ENCODE results near the gene MRPS15.

Gene MRPS15

GRCh38 chr1:36463463-36463802, 751 bp downstream of the MRPS15 start:
- POLR2A ChIA-PET = no interaction called here
- DNase-seq (ENCODE audit: extremely low spot score) = no peak
- no peak for TF ChIP-seq CTCF (IDR thresholded peaks at IDR 0.05; ENCODE audit: control extremely low read depth, extremely low read depth, low read depth, missing control alignments)
- CTCF ChIA-PET = interaction anchor here (1.1 to 1.7 kb wide), 2 partner anchors 13 to 15 kb away, joined by 3 to 5 read pairs; partner anchors contain the start of gene OSCP1

- no peak for TF ChIP-seq CTCF (IDR thresholded peaks at IDR 0.05; ENCODE audit: control extremely low read depth, extremely low read depth, low read depth, missing control alignments)
- ChIA-PET CTCF (interaction anchor here (0.8 to 2.3 kb wide), 3 partner anchors 8 to 35 kb away, joined by 3 to 5 read pairs (median 3); no protein-coding TSS in a partner anchor), POLR2A (interaction anchor here (1.9 kb wide), 1 partner anchor 8 kb away, joined by 5 read pairs; the partner anchor contains the start of gene OSCP1)
- no peak for DNase-seq (ENCODE audit: extremely low spot score)
Measured at GRCh38 chr1:36458910-36459309, 5.3 kb downstream of the MRPS15 start.

DNA sequence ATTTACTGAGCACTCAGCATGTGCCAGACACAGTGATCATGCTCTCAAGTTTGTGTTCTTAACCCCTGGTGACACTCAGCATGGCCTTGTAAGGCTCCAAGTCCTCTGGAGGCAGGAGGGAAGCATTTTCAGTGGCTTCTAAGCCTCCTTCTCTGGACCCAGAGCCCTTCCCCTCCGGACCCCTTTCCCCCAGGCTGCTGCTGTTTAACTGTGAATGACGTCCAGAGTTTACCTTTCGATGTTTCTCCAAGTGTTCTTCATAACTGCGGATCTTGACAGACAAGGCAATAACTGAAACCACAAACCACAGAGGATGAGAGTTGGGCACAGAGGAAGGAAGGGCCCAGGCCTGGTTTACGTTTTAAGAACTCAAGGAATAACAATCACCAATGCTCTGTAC, 6.5 kb downstream of the MRPS15 start:
- ChIA-PET CTCF (no interaction called here), POLR2A (no interaction called here)
- no peak for DNase-seq (ENCODE audit: extremely low spot score)
- TF ChIP-seq CTCF (IDR thresholded peaks at IDR 0.05; ENCODE audit: control extremely low read depth, extremely low read depth, low read depth, missing control alignments) = no peak

GRCh38 chr1:36456391-36456928, 7.7 kb downstream of the MRPS15 start:
- DNase-seq (ENCODE audit: extremely low spot score) = no peak
- ChIA-PET CTCF (no interaction called here), POLR2A (interaction anchor here (0.5 kb wide), 1 partner anchor 735 kb away, joined by 4 read pairs; no protein-coding TSS in a partner anchor)
- no peak for TF ChIP-seq CTCF (IDR thresholded peaks at IDR 0.05; ENCODE audit: control extremely low read depth, extremely low read depth, low read depth, missing control alignments)

DNA sequence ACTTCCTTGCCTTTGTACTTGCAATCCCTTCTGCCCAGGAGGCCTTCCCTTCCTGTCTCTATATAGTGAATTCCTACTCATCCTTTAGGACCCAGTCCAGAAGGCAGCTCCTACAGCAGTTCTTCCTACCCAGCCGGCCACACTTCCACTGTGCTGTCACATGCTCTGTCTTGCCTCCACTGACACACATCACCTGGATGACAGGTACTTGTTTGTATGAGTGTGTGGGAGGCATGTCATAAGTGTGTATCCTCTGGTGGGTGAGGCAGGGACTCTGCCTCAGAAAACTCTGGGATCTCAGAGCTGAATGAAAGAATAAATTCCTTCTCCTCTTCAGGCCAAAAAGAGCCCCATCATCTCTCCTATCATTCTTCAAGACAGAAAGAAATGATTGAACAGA, 8.8 kb downstream of the MRPS15 start:
- DNase-seq (ENCODE audit: extremely low spot score) = no peak
- POLR2A ChIA-PET = no interaction called here
- CTCF ChIA-PET = interaction anchor here (1.0 to 1.2 kb wide), 2 partner anchors 10 to 62 kb away, joined by 3 read pairs; no protein-coding TSS in a partner anchor
- TF ChIP-seq CTCF (IDR thresholded peaks at IDR 0.05; ENCODE audit: control extremely low read depth, extremely low read depth, low read depth, missing control alignments) = no peak

DNA sequence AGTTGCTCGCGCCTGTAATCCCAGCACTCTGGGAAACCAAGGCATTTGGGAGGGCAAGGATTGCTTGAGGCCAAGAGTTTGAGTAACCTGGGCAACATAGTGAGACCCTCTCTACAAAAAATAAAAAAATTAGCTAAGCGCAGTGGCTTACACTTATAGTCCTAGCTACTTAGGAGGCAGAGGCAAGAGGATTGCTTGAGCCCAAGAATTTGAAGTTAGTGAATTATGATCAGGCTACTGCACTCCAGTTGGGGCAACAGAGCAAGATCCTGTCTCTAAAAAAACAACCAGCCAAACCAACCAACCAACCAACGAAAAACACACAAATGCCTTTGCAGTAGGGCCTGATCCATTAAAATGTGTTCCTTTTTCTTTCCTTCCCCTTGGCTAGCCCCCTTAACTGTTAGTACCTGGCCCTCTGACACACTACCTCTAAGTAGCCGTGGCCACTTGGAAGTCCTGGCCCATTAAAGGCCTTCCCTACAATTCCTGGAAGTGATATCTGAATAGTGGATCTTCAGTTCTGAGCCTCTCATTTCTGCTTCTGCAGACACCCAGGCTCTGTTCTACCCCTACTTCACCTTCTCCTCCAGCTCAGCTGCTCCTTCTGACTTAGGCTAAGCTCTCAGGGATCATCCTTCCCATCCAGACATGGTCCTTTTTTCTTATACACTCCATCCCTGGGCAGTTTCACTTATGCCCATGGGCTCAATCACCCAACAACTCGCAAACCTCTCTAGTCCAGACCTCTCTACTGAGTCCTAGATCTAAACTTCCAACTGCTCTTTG, 10.4 kb downstream of the MRPS15 start:
- TF ChIP-seq CTCF (IDR thresholded peaks at IDR 0.05; ENCODE audit: control extremely low read depth, extremely low read depth, low read depth, missing control alignments) = no peak
- no peak for DNase-seq (ENCODE audit: extremely low spot score)
- POLR2A ChIA-PET = interaction anchor here (0.5 to 0.6 kb wide), 2 partner anchors 368 to 1491 kb away, joined by 3 to 5 read pairs; no protein-coding TSS in a partner anchor
- CTCF ChIA-PET = interaction anchor here (1.1 kb wide), 1 partner anchor 111 kb away, joined by 3 read pairs; no protein-coding TSS in a partner anchor

Data from GM10248 (cell line).